Coronary artery (tissue), 2 donors: ENCODE data around the gene SMNDC1.

Experiments
- DNase-seq: peaks from one replicate; pipeline ENCODE4 v3.0.0-alpha.2; 2017; ENCODE audit warnings: low spot score
- H3K27ac ChIP-seq, 2 donors: fragments of 200-600 bp; sonication (generic); one replicate each; pipeline ENCODE4 v1.5.1; 2016 to 2019
- H3K4me3 ChIP-seq: fragments of 200-600 bp; sonication (generic); 2 replicates; pipeline ENCODE4 v1.5.1; 2016; ENCODE audit warnings: mild to moderate bottlenecking, moderate library complexity
- TF ChIP-seq, protein P1 (sequence below): fragments of 200-600 bp; sonication (generic); IDR thresholded peaks from one replicate; pipeline ENCODE4 v1.5.1; 2019; ENCODE audit warnings: antibody characterized with exemption

SMNDC1 gene

DNA sequence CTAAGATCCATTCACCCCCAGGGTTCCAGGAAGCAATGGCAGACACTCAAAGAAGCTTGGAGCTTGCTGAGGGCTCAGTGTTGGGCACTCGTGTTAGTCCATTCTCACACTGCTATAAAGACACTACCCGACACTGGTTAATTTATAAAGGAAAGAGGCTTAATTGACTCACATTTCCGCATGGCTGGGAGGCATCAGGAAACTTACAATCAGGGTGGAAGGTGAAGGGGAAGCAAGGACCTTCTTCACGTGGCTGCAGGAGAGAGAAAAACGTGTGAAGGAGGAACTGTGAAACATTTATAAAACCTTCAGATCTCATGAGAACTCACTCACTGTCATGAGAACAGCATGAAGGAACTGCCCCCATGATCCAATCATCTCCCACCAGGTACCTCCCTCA, 44.7 kb upstream of the SMNDC1 start:
- DNase-seq: no peak
- Histone ChIP-seq H3K4me3 (no peak overlapping the region), H3K27ac (no peak overlapping the region)
- TF ChIP-seq, protein P1, sequence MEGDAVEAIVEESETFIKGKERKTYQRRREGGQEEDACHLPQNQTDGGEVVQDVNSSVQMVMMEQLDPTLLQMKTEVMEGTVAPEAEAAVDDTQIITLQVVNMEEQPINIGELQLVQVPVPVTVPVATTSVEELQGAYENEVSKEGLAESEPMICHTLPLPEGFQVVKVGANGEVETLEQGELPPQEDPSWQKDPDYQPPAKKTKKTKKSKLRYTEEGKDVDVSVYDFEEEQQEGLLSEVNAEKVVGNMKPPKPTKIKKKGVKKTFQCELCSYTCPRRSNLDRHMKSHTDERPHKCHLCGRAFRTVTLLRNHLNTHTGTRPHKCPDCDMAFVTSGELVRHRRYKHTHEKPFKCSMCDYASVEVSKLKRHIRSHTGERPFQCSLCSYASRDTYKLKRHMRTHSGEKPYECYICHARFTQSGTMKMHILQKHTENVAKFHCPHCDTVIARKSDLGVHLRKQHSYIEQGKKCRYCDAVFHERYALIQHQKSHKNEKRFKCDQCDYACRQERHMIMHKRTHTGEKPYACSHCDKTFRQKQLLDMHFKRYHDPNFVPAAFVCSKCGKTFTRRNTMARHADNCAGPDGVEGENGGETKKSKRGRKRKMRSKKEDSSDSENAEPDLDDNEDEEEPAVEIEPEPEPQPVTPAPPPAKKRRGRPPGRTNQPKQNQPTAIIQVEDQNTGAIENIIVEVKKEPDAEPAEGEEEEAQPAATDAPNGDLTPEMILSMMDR: no peak

DNA sequence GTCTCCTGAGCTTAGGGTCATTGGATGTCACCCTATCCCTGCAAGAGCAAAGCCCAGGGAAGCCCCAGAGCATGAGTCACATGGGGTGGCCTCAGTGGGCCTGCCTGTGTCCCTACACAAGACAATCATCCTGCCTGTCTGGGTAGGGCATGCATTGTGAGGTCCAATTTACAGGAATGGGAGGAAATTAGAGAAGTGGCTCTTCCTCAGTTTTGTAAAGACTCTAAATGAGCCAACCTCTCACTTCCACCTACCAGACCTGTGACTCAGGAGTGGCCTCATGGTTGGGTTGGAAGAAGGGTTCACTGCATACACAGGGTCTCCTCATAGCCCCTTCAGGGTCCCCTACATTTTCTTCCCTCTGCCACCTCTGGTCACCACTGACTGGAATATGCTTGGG, 43.6 kb upstream of the SMNDC1 start:
- DNase-seq: no peak
- H3K4me3 ChIP-seq: no peak overlapping the region
- TF ChIP-seq, protein P1: no peak
- no peak overlapping the region for H3K27ac ChIP-seq

DNA sequence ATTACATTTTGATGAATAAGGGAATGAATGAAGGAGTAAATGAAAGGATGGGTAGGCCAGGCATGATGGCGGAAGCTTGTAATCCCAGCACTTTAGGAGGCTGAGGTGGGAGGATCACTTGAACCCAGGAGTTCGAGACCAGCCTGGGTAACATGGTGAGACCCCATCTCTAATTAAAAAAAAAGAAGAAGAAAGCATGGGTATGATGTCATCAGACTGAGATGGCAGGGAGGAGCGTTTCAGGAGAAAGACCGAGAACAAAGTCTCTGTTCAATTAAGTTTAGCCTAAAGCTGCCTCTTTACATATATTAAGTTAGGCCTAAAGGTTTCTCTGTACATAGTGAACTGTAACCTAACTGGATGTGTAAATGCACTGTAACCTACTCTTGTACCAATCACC, 42.2 kb upstream of the SMNDC1 start:
- TF ChIP-seq, protein P1: no peak
- DNase-seq: no peak
- no peak overlapping the region for H3K27ac ChIP-seq
- H3K4me3 ChIP-seq: no peak overlapping the region

DNA sequence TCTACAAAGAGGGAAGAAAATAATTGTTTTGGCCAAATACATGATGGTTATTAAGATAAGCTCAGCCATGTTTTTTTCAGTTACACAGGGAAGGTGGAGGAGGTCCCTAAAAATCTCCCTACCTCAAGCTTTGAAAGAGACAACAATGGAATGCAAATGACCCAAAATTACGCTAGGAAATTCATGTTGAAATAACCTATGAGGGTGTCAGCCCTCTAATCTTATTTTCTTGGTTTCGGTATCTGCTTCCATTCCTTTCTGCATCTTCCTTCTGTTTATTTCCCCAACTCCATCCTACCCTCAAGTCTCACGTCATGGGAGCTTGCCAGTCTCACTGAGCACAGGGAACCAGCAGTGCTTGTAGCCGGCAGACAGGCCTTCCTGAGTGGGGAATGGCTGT, 40.6 kb upstream of the SMNDC1 start:
- TF ChIP-seq, protein P1: no peak
- Histone ChIP-seq H3K4me3 (no peak overlapping the region), H3K27ac (no peak overlapping the region)
- no peak for DNase-seq

DNA sequence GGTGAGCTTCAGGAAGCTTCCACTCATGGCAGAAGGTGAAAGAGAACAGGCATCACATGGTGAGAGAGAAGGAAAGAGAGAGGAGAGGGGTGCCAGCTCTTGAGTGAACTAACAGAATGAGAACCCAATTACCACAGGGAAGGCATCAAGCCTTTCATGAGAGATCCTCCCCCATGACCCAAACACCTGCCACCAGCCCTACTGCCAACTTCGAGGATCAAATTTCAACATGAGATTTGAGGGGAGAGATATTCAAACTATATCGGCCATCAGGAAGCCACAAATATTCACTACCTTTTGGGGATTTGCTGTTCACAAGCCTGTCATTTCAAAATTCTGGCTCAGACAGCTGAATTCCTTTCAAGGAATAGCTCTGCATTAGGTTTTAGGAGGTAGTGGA, 39.9 kb upstream of the SMNDC1 start:
- TF ChIP-seq, protein P1: no peak
- no peak overlapping the region for H3K27ac ChIP-seq
- no peak overlapping the region for H3K4me3 ChIP-seq
- DNase-seq: no peak

DNA sequence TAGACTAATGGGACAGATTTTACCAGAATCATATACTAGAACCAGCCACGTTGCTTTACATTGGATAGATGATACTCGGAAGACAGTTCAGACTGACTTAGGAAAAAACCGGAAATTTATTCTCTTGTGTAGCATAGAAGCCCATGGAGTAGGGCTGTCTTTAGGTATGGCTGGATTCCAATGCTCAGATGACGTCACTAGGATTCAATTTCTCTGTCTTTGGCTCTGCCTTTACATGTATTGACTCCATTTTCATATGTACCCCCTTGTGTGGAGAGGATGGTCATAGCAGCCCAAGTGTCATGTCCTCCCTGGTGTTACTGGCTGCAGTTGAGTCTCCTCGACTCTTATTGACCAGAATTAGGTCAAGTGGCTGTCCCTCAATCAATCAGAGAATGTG, 39.2 kb upstream of the SMNDC1 start:
- no peak overlapping the region for H3K27ac ChIP-seq
- no peak for DNase-seq
- H3K4me3 ChIP-seq: no peak overlapping the region
- TF ChIP-seq, protein P1: no peak

DNA sequence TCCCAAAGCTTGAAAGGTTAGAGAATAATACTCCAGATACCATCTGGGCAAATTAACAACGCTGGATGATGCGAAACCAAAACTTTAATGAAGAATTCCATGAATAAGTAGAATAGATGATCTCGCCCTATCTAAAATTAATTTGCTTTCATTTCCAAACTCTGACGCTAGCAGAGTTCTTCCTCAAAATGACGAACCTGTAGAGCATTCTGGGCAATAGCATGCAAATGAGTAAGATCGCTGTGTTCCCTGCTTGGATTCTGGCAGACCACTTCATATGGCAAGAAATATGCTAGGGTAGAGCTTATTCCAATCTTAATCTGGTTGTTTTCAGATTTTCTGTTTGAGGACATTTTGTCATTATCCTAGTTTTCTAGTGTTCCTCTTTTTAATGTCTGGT, 36.1 kb upstream of the SMNDC1 start:
- no peak for DNase-seq
- no peak overlapping the region for H3K4me3 ChIP-seq
- TF ChIP-seq, protein P1: no peak

More for the DNA sequence above, 36.1 kb upstream of the SMNDC1 start:
- no peak overlapping the region for H3K27ac ChIP-seq
